Smooth muscle cell of the brain vasculature (primary cell): ENCODE measurements around the gene TESK2.
"Not testable (repeated sequence)": the region's sequence is repeated elsewhere in the genome, so short reads cannot be mapped to it uniquely, and the experiment has no call there.

ENCODE experiments used
- DNase-seq: peaks from one replicate; pipeline ENCODE4 v3.0.0-alpha.2; 2012; ENCODE audit warnings: low read depth, low spot score

The TESK2 gene

GRCh38 chr1:45412899-45413298, 78.1 kb downstream of the TESK2 start:
- no peak for DNase-seq

- no peak for DNase-seq
Observed at GRCh38 chr1:45411510-45411899, 79.5 kb downstream of the TESK2 start.

- DNase-seq = no peak
Observed at GRCh38 chr1:45410850-45411509, 80.0 kb downstream of the TESK2 start.

GRCh38 chr1:45409276-45409675, 81.7 kb downstream of the TESK2 start:
- DNase-seq = no peak

GRCh38 chr1:45407629-45408287, 83.2 kb downstream of the TESK2 start:
- no peak for DNase-seq

- no peak for DNase-seq
Observed at GRCh38 chr1:45405636-45406035, 85.3 kb downstream of the TESK2 start.

DNA sequence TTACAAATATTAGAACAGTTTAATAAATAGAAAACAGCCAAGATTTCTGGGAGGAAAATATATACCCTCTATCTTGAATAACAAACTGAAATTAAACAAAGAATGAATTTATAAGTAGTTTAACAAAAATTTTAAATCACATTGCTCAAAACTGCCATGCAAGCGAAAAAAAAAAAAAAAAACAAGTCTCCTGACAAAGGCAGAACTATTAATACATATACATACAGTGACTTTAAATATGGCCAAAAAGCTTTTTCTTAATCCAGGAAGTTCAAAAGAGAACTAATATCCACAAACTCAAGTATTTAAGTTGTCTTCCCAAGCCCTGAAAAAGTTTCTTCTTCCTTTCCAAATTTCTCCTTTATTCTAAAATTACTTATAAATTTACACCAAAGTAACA, 87.2 kb downstream of the TESK2 start:
- no peak for DNase-seq

GRCh38 chr1:45403298-45403697, 87.7 kb downstream of the TESK2 start:
- no peak for DNase-seq

- no peak for DNase-seq
Observed at GRCh38 chr1:45401524-45401923, 89.4 kb downstream of the TESK2 start.

- DNase-seq = no peak
Observed at GRCh38 chr1:45400049-45400448, 90.9 kb downstream of the TESK2 start.

- DNase-seq = no peak
Observed at GRCh38 chr1:45397285-45397684, 93.7 kb downstream of the TESK2 start.

GRCh38 chr1:45395582-45395981, 95.4 kb downstream of the TESK2 start:
- no peak for DNase-seq

DNA sequence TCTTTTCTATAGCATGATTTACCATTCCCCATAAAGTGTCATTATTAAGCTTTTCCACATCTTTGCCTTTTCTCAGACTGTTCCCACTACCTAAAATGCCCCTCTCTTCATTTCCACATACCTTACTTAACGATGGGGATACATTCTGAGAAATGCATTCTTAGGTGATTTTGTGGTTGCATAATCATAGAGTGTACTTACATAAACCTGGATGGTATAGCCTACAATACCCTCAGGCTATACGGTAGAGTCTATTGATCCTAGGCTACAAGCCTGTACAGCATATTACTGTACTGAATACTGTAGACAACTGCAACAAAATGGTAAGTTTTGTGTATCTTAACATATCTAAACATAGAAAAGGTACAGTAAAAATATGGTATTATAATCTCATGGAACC, 95.9 kb downstream of the TESK2 start:
- no peak for DNase-seq

DNA sequence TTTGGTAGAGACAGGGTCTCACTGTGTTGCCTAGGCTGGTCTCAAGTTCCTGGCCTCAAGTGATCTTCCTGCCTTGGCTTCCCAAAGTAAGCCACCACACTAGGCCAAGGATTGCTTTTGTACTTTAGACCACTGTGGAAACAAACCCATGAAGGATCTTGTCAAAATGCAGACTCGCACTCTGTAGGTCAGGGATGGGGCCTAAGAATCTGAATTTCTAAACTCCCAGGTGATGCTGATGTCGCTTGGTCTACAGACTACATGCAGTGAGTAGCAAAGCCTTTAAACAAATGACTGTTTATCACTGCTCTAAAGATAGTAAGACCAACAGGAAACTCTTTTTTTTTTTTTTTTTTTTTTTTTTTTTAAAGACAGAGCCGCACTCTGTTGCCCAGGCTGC, 96.6 kb downstream of the TESK2 start:
- DNase-seq = no peak

- no peak for DNase-seq
Observed at GRCh38 chr1:45393718-45394302, 97.2 kb downstream of the TESK2 start.

- DNase-seq = no peak
Observed at GRCh38 chr1:45386219-45386618, 104.7 kb downstream of the TESK2 start.

GRCh38 chr1:45385302-45385701, 105.7 kb downstream of the TESK2 start:
- DNase-seq = no peak

DNA sequence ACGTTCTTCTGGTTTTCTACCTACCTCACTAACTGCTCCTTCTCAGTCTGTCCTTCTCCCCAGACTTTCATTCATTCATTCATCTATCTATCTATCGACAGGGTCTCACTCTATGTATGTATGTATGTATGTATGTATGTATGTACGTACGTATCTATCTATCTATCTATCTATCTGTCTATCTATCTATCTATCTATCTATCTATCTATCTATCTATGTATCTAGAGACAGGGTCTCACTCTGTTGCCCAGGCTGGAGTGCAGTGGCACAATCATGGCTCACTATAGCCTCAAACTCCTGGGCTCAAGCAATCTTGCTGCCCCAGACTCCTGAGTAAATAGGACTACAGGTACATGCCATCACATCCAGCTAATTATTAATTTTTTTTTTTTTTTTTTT, 106.8 kb downstream of the TESK2 start:
- DNase-seq = not testable (repeated sequence)

GRCh38 chr1:45383191-45383590, 107.8 kb downstream of the TESK2 start:
- DNase-seq = no peak

- DNase-seq = no peak
Observed at GRCh38 chr1:45381243-45381642, 109.7 kb downstream of the TESK2 start.

DNA sequence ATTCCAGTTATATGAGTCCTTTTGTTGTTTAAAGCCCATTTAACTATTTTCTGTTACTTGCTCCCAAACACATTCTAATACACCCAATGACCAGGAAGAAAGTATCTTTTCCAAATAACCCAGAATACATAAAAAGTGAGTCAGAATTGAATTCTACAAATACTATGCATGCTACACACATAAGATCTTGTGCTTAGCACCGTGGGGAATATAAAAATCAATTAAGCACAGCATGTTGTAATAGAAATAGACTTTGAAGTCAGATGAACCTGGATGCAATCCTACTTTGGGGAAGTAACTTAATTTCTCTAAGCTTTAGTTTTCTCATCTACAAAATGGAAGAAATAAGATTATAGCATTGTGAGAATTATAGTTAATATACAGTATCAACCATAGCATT, 110.2 kb downstream of the TESK2 start:
- no peak for DNase-seq

GRCh38 chr1:45380125-45380524, 110.8 kb downstream of the TESK2 start:
- no peak for DNase-seq

- no peak for DNase-seq
Observed at GRCh38 chr1:45379524-45379923, 111.4 kb downstream of the TESK2 start.
